ENCODE data around the gene ITM2B. TPM values are rescaled to one million over a fixed set of nuclear protein-coding genes. Genes with fewer than 3 reads are reported as not detected.
A peak's percentile ranks its signal among the peaks of the same experiment; 100 is the strongest.

The ITM2B gene
- total and polyA plus RNA-seq, 2 experiments from 2014 or later = 139 to 318 TPM

DNA sequence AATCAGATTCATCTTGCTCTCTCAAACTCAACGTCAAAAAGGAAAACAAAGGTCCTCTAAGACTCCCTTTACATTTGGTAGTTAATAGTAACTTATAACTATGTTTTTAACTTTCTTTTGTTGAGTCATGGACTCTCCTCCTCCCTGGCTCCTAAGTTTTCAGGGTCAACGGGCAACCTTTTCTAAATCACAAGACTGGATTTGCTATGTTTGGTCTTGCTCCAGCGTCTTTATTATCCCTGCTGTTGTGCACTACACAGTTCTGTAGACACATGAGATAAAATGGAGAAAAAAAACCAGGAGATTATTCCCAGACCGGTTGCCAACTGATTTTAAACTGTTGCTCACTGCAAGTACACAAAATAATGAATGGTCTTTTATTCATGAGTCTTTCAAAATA is 1.9 kb upstream of the ITM2B start (continued):
- TF ChIP-seq ETS1 (IDR thresholded peaks at IDR 0.05) = no peak
- TF ChIP-seq ZNF331 (CRISPR knock-in tag; IDR thresholded peaks at IDR 0.05; ENCODE audit: low read depth) = no peak
- no peak for TF ChIP-seq POLR2AphosphoS5 (IDR thresholded peaks at IDR 0.05; ENCODE audit: low read depth)
- no peak for TF ChIP-seq NANOG (IDR thresholded peaks at IDR 0.05; ENCODE audit: borderline replicate concordance)
- TF ChIP-seq ZNF114 (CRISPR knock-in tag; IDR thresholded peaks at IDR 0.05) = no peak

- Histone ChIP-seq H3K27me3 (ENCODE audit: insufficient read depth) (peaks cover 4% of the 10 kb centered on the region; the same call in 1 of the 2 replicates), H3K4me2 (peak overlapping the region; percentile 83), H2AFZ (no peak overlapping the region), H3K36me3 (ENCODE audit: insufficient read depth) (no peaks in the 10 kb centered on the region; the same call in 1 of the 2 replicates), H3K79me2 (replicated peaks; ENCODE audit: insufficient read depth) (peaks cover 26% of the 10 kb centered on the region), H3K4me3 (peak overlapping the region; percentile 85), H4K20me1 (replicated peaks; ENCODE audit: insufficient read depth) (no peaks in the 10 kb centered on the region), H3K4me1 (ENCODE audit: insufficient read depth) (peaks cover 30% of the 10 kb centered on the region), H3F3A (replicated peaks; ENCODE audit: low read depth) (no peaks in the 10 kb centered on the region), H3K9me2 (ENCODE audit: insufficient read depth) (no peaks in the 10 kb centered on the region), H3K27ac (ENCODE audit: low read depth) (no peak overlapping the region)
- no peak for ATAC-seq
- Mint-ChIP-seq H3K36me3 (ENCODE audit: low read depth) (no peaks in the 10 kb centered on the region; the same call in 2 of the 3 replicates), H3K27ac (no peak overlapping the region), H3K4me1 (peaks cover 36% of the 10 kb centered on the region), H3K9me3 (no peaks in the 10 kb centered on the region), H3K4me3 (peak overlapping the region; percentile 96), H3K27me3 (ENCODE audit: insufficient read depth, low read depth, poor library complexity) (peaks cover 6% of the 10 kb centered on the region)
- DNase-seq (ENCODE audit: low spot score) = no peak
- TF ChIP-seq ZNF114 (CRISPR knock-in tag; IDR thresholded peaks at IDR 0.05) (no peak), ZNF331 (CRISPR knock-in tag; IDR thresholded peaks at IDR 0.05; ENCODE audit: low read depth) (no peak), EZH2phosphoT487 (IDR thresholded peaks at IDR 0.05; ENCODE audit: unreplicated experiment) (no peak), POLR2AphosphoS5 (IDR thresholded peaks at IDR 0.05; ENCODE audit: low read depth) (no peak), ETS1 (IDR thresholded peaks at IDR 0.05) (no peak), CTCF (conservative IDR thresholded peaks at IDR 0.05; ENCODE audit: low read depth in 2 of 2) (no peak), JUNB (IDR thresholded peaks at IDR 0.05; ENCODE audit: unreplicated experiment) (no peak), CREB1 (CRISPR knock-in tag; IDR thresholded peaks at IDR 0.05; ENCODE audit: low read depth) (no peak), EZH2 (IDR thresholded peaks at IDR 0.05; ENCODE audit: low read depth, unreplicated experiment) (no peak)
- TF ChIP-seq, protein P1, sequence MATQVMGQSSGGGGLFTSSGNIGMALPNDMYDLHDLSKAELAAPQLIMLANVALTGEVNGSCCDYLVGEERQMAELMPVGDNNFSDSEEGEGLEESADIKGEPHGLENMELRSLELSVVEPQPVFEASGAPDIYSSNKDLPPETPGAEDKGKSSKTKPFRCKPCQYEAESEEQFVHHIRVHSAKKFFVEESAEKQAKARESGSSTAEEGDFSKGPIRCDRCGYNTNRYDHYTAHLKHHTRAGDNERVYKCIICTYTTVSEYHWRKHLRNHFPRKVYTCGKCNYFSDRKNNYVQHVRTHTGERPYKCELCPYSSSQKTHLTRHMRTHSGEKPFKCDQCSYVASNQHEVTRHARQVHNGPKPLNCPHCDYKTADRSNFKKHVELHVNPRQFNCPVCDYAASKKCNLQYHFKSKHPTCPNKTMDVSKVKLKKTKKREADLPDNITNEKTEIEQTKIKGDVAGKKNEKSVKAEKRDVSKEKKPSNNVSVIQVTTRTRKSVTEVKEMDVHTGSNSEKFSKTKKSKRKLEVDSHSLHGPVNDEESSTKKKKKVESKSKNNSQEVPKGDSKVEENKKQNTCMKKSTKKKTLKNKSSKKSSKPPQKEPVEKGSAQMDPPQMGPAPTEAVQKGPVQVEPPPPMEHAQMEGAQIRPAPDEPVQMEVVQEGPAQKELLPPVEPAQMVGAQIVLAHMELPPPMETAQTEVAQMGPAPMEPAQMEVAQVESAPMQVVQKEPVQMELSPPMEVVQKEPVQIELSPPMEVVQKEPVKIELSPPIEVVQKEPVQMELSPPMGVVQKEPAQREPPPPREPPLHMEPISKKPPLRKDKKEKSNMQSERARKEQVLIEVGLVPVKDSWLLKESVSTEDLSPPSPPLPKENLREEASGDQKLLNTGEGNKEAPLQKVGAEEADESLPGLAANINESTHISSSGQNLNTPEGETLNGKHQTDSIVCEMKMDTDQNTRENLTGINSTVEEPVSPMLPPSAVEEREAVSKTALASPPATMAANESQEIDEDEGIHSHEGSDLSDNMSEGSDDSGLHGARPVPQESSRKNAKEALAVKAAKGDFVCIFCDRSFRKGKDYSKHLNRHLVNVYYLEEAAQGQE (IDR thresholded peaks at IDR 0.05; ENCODE audit: unreplicated experiment) = no peak
Measured at GRCh38 chr13:48231933-48232332, 1.1 kb upstream of the ITM2B start.

Data from GM23338 (cell line).